Transverse colon (tissue), 4 donors: ENCODE data around the gene PSORS1C2. TPM values are rescaled to one million over a fixed set of nuclear protein-coding genes. Genes with fewer than 3 reads are reported as not detected.

Experiments
- DNase-seq: peaks from one replicate; pipeline ENCODE4 v3.0.0-alpha.2; 2019
- H3K27ac ChIP-seq, 4 donors: fragments of 200-600 bp; sonication (generic); 2 replicates each; pipeline ENCODE4 v1.5.1; 2016 to 2018; ENCODE audit warnings: inconsistent platforms in 4 of 4
- H3K27me3 ChIP-seq: fragments of 200-600 bp; sonication (generic); 2 replicates; pipeline ENCODE4 v1.5.1; 2017; ENCODE audit warnings: inconsistent platforms
- H3K36me3 ChIP-seq, 4 donors: fragments of 200-600 bp; sonication (generic); 2 replicates each; pipeline ENCODE4 v1.5.1; 2017 to 2019; ENCODE audit warnings: inconsistent platforms in 4 of 4
- H3K4me1 ChIP-seq, 4 donors: fragments of 200-600 bp; sonication (generic); 2 replicates each; pipeline ENCODE4 v1.5.1; 2017 to 2020; ENCODE audit warnings: inconsistent platforms in 4 of 4
- H3K4me3 ChIP-seq, 4 donors: fragments of 200-600 bp; sonication (generic); 1 replicate in 1 of 4; 2 replicates in 3 of 4; pipeline versions ENCODE4 v1.5.1 to v1.6.1; 2017 to 2019; ENCODE audit warnings: inconsistent platforms in 4 of 4
- H3K9me3 ChIP-seq, 2 donors: fragments of 200-600 bp; sonication (generic); 2 replicates each; pipeline ENCODE4 v1.5.1; 2017 to 2019; ENCODE audit warnings: inconsistent platforms in 2 of 2
- EP300 ChIP-seq: sonication (generic); formaldehyde crosslinking; IDR thresholded peaks from one replicate; pipeline ENCODE4 v1.6.1; 2017; ENCODE audit warnings: antibody characterized with exemption, low read depth
- POLR2A ChIP-seq: fragments of 450-650 bp; IDR thresholded peaks from one replicate; pipeline ENCODE4 v1.6.1; 2016; ENCODE audit warnings: antibody characterized with exemption, mild to moderate bottlenecking, moderate library complexity
- POLR2AphosphoS5 ChIP-seq, 3 donors: sonication (generic); formaldehyde crosslinking; IDR thresholded peaks; one replicate each; pipeline ENCODE4 v1.6.1; 2016; ENCODE audit warnings: antibody characterized with exemption in 3 of 3
- WGBS, 2 donors: methylation state at CpG; one replicate each; pipeline ENCODE4 v1.1.5; 2018; ENCODE audit warnings: low coverage in 1 of 2; 5-methylcytosine and 5-hydroxymethylcytosine counted together
- in situ Hi-C, 4 donors: fragments of 200-750 bp; cut with MboI; loops; one replicate each; pipeline versions ENCODE4 v1.15.0 to v1.15.1; 2017; ENCODE audit warnings: low sequenced_read_pairs in 3 of 4, low pct_ligation_motif_present in 1 of 4, low pct_unique_long_range_greater_than_20kb in 1 of 4
- intact Hi-C: fragments of 100-400 bp; cut with DNase I; formaldehyde crosslinking; loops from one replicate; pipeline ENCODE4 v1.15.1; 2023; ENCODE audit warnings: low total_unique reads
- total RNA-seq, 4 donors: library from RNA; depleted of rRNA; stranded (reverse); fragments of >200 nt; gene quantifications; one replicate each; pipeline ENCODE4 v1.1.0, GENCODE V29; 2016
- TF ChIP-seq, protein P1 (sequence below), 5 experiments: fragments of 200-600 bp in 3 of 5; fragments of 450-650 bp in 2 of 5; sonication (generic) in 3 of 5; IDR thresholded peaks; 1 replicate in 2 of 5; 2 replicates in 3 of 5; pipeline ENCODE4 v1.5.1; 2016 to 2017; ENCODE audit warnings: antibody characterized with exemption in 5 of 5, inconsistent platforms in 3 of 5, mild to moderate bottlenecking in 2 of 5, moderate library complexity in 1 of 5

PSORS1C2 gene
- total RNA-seq, 4 donors from 2014 or later = not detected

DNA sequence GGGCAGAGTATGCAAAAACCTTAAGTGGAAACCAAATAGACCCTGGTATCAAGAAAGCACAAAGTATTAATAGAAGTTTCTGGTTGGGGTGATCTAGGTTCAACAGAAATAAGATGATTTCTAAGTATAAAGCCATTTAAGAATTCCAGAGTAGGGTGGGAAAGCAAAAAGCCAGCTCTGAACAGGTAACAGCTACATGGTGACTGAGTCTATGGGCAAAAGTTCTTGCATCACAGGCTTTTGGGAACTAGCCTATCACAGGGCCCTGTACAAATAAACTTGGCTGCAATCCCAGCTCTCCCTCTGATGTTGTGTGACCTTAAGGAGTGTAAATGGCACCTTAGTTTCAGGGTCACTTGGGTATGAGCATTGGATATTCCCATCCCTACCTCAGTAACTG lies 25.1 kb upstream of the PSORS1C2 start:
- no peak for DNase-seq
- Histone ChIP-seq H3K36me3 (no peaks in the 10 kb centered on the region), H3K4me3 (no peak overlapping the region), H3K27ac (no peak overlapping the region), H3K4me1 (peaks cover 5 to 11% (median 9%) of the 10 kb centered on the region in 4 donors), H3K27me3 (no peaks in the 10 kb centered on the region), H3K9me3 (no peaks in the 10 kb centered on the region)
- in situ Hi-C loops (no loop called here), intact Hi-C loops (no loop called here)
- TF ChIP-seq EP300 = no peak
- TF ChIP-seq POLR2A = no peak
- TF ChIP-seq, protein P1, sequence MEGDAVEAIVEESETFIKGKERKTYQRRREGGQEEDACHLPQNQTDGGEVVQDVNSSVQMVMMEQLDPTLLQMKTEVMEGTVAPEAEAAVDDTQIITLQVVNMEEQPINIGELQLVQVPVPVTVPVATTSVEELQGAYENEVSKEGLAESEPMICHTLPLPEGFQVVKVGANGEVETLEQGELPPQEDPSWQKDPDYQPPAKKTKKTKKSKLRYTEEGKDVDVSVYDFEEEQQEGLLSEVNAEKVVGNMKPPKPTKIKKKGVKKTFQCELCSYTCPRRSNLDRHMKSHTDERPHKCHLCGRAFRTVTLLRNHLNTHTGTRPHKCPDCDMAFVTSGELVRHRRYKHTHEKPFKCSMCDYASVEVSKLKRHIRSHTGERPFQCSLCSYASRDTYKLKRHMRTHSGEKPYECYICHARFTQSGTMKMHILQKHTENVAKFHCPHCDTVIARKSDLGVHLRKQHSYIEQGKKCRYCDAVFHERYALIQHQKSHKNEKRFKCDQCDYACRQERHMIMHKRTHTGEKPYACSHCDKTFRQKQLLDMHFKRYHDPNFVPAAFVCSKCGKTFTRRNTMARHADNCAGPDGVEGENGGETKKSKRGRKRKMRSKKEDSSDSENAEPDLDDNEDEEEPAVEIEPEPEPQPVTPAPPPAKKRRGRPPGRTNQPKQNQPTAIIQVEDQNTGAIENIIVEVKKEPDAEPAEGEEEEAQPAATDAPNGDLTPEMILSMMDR (IDR thresholded peaks at IDR 0.05) = no peak
- no peak for TF ChIP-seq POLR2AphosphoS5 (IDR thresholded peaks at IDR 0.05)

DNA sequence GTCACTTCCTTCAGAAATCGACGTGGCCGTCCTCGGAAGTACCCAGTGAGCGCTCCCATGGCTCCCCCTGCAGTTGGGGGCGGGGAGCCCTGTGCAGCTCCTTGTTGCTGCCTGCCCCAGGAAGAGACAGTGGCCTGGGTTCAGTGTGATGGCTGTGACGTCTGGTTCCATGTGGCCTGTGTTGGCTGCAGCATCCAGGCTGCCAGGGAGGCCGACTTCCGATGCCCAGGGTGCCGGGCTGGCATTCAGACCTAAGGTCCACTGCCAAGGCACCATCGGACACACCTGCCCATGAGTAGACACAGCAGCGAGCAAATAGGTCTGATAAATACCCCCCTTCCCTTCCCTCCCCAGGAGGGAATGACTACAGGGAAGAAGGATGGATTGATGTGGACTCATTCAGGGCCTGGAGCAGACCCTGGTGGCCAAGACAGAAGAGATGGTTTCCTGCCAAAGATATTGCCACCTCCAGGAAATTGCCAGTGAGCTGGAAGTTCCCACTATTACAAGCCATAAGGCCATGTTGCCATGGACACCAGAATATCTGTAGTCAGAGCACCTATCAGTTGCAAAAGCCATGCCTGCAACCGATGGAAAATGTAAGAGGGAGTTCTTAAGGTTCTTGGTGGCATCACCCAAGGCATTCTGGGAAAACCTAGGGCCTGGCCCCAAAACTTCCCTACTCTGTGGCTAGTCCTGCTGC lies 23.7 kb upstream of the PSORS1C2 start:
- TF ChIP-seq POLR2A (no peak), EP300 (no peak), POLR2AphosphoS5 (IDR thresholded peaks at IDR 0.05) (no peak)
- TF ChIP-seq, protein P1 (IDR thresholded peaks at IDR 0.05) = no peak
- intact Hi-C loops (no loop called here), in situ Hi-C loops (no loop called here)
- Histone ChIP-seq H3K4me1 (peaks cover 6 to 14% (median 12%) of the 10 kb centered on the region in 4 donors), H3K9me3 (no peaks in the 10 kb centered on the region), H3K36me3 (no peaks in the 10 kb centered on the region), H3K27ac (no peak overlapping the region), H3K4me3 (no peak overlapping the region), H3K27me3 (no peaks in the 10 kb centered on the region)
- DNase-seq = no peak
- 91% methylated on average over 13 of the region's 13 CpGs; no CpG with 5 or more reads in 1 of the 2 donors for WGBS, 2 donors

DNA sequence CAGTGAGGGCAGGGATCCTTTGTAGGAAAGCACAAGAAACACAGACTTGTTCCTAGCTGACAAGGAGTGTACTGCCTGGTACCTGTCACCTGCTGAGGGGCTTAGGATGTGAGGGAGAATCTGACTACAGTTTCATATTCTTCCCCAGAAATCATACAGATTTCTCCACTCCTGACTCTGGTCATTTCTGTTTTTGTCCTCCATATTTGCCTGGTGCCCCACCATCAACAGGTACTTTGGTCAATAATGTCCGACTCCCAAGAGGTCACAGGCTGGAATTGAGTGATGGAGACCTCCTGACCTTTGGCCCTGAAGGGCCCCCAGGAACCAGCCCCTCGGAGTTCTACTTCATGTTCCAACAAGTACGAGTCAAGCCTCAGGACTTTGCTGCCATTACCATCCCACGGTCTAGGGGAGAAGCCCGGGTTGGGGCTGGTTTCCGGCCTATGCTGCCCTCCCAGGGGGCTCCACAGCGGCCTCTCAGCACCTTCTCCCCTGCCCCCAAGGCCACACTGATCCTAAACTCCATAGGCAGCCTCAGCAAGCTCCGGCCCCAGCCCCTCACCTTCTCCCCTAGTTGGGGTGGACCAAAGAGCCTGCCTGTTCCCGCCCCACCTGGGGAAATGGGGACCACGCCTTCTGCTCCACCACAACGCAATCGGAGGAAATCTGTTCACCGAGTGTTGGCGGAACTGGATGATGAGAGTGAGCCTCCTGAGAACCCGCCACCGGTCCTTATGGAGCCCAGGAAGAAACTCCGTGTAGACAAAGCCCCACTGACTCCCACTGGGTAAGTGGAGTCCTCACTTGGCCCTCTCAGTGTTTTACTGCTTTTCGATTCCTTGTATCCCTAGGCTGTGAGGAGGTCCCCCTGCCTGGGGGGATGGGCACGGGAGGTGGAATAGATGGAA lies 22.6 kb upstream of the PSORS1C2 start:
- intact Hi-C loops = no loop called here
- in situ Hi-C loops = no loop called here
- TF ChIP-seq, protein P1 (IDR thresholded peaks at IDR 0.05) = no peak
- TF ChIP-seq POLR2A (no peak), EP300 (no peak), POLR2AphosphoS5 (IDR thresholded peaks at IDR 0.05) (no peak)
- Histone ChIP-seq H3K36me3 (no peaks in the 10 kb centered on the region), H3K27ac (no peak overlapping the region), H3K4me1 (peaks cover 11 to 20% (median 19%) of the 10 kb centered on the region in 4 donors), H3K4me3 (no peak overlapping the region), H3K27me3 (no peaks in the 10 kb centered on the region), H3K9me3 (no peaks in the 10 kb centered on the region)
- DNase-seq = no peak
- WGBS, 2 donors = 70 to 92% methylated on average over 2 to 19 of the region's 19 CpGs
